ENCODE measurements around the gene SLC45A2.

SLC45A2 gene

DNA sequence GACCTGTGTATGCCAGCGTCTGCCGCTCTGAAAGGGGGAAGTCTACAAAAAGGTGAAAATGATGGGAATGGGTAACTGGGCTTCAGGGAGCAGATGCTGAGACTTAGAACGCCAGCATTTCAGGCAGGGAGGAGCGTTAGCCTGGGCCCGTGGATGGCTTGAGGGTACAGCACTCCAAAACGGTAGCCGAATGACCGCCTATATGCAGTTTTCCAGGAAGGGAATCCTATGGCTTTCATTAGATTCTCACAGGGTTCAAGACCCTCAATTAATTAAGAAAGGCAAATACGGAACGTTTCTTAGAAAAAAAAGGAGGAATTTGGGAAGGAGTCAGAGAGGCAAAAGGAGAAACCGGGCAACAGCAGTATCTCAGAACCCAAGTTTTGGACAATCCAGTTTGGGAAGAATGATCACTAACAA is 22.7 kb upstream of the SLC45A2 start:
- no peak for DNase-seq

- DNase-seq, result no peak
Measured at GRCh38 chr5:34005681-34006080, 21.2 kb upstream of the SLC45A2 start.

GRCh38 chr5:34005211-34005610 is 20.7 kb upstream of the SLC45A2 start:
- no peak for DNase-seq

DNA sequence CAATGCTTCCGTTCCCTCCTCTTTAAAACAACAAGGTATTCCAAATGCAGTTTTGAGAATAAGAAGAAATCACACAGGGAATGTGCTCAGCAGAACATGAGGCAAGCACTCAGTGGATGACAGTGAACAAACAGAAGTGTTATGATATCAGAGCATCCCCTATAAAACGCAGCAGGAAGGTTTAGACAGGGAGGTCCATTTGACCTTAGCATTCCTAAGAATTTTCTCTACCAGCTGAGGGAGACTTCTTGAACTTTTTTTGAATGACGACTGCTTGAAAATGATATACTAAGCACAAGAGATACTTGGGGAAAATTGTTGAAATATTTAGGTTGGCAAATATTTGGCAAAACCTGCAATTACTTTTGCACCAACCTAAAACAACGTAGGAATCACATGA is 19.4 kb upstream of the SLC45A2 start:
- DNase-seq, result no peak

DNA sequence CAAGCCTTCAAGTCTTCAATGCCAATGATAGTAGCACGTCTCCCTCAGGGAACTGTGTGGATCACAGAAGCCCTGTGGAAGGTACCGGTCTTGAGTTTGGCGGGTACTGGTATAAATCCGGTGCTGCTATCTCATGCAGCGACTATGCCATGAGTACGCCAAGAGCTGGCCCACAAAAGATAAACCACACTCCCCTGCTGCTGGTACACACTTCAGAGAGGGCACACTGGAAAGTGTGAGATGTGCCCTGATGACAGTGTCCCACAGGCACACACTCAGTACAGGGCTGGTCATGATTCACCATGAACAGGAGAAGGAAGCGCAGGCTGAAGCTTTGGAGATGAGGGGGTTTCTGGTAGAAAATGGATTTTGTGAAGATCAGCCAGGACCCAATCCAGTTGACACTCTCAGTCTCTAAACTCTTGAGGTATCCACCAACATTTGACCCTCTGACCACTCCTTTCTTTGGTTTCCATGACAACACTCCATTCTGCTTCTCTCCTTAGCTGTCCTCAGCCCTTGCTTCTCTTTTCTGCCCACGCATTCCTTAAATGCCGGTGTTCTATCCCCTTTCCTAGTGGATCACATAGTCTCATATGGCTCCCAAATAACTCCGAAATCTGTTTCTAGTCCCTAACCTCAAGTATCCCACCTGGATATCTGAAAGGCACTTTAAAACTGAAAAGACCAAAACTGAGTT is 18.3 kb upstream of the SLC45A2 start:
- no peak for DNase-seq

DNA sequence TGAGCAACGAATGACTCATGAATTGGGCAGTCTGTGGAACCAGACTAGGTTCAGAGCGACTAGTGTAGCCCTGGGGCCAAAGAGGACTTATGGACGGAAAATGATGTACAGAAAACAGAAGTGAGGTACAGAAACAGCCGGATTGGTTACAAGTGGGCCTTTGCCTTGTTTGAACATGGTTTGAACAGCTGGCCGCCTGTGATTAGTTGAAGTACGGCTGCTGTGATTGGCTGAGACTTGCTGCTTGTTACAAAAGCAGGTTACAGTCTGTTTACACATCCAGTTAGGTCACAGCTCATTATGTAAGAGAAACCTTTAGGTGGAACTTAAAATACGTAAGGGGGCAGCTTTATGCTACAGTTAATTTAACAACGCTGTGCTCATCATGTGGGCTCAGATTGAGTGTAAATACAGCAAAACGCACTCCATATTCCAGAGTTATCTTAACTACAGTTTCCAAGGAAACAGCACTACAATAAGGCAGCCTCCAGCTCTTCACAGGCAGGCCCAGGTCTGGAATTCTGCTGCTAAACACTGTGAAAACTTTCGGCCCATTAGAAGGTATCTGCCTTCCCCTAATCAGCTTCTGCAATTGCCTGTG is 16.8 kb upstream of the SLC45A2 start:
- no peak for DNase-seq

DNA sequence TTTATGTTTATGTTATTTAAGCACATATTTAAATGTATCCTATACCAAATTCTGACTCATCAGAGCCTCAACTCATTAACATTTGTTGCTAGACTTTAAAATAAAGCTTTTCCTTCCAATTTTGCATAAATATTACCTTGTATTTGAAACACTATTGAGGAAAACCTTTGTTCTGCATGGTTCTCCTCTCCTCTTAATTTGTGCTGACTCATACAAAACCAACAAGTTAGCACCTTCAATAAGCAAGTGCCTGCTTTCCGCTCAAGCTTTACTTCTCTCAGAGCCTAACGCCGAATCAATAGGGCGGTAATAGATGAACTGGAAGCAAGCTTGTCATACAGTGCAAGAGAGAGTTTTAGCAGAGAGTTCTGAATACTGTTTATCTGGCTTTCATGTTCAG is 15.5 kb upstream of the SLC45A2 start:
- no peak for DNase-seq

GRCh38 chr5:33997331-33997983 is 13.0 kb upstream of the SLC45A2 start:
- peak; percentile 84 for DNase-seq

GRCh38 chr5:33995865-33996264 is 11.4 kb upstream of the SLC45A2 start:
- peak; percentile 40 for DNase-seq

DNA sequence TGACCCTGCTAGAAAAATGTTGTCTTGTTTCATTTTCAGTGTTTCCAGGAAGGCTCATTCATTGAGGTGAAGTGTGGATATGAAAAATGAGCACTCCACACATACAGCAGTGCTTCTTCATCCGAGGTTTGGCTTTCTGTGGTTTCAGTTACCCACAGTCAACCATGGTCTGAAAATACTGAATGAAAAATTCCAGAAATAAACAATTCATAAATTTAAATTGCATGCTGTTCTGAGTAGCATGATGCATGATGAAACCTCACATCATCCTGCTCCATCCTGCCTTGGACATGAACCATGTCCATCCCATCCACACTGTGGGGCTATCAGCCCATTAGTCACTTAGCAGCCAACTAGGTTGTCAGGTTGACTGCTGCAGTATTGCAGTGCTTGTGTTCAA is 10.4 kb upstream of the SLC45A2 start:
- DNase-seq, result peak; percentile 94

GRCh38 chr5:33992864-33993263 is 8.4 kb upstream of the SLC45A2 start:
- no peak for DNase-seq

DNA sequence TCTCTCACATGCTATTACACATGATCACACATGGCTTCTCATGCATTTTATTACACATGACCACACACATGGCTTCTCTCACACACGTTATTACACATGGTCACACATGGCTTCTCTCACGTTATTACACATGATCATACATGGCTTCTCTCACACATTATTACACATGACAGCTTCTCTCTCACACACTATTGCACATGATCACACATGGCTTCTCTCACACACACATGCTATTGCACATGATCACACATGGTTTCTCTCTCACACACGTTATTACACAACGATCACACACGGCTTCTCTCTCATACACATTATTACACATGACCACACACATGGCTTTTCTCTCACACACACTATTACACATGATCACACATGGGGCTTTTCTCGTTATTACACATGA is 954 bp upstream of the SLC45A2 start:
- DNase-seq, result no peak

- DNase-seq, result no peak
Measured at GRCh38 chr5:33984178-33984577, 315 bp downstream of the SLC45A2 start.

DNA sequence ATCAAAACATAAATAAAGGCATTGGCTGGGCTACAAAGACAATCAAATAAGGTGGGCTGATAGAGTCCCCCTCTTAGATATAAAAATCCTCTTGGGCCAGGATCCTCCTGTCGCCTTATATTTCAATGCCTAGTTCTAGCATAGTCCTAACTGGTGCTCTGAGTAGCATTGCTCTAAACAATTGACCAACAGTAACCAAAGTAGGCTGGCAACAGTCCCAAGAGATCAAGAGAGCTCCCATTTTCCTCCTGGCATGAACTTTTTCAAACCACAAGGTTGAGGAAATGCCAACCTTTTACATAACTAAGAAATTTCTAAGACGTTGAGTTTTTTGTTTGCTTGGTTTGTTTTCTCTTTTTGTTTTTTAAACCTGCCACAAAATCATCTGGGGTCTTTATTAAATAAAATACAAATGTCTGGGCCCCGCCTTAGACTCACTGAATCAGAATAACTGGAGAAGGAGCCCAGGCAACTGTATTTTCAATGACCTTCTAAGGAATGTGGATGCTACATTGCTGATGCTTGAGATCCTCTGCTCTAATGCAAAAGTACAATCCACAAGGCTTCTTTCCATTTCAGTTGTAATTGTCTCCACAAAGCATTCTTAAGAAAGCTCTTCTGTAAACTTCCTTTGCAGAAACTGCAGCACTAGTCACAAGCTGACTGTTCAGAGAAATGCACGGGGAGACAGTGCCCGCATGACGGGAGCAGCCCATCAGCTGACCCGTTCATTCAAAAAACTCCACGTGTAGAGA is 2.9 kb downstream of the SLC45A2 start:
- peak; percentile 10 for DNase-seq

GRCh38 chr5:33980030-33980429 is 4.5 kb downstream of the SLC45A2 start:
- DNase-seq, result no peak

DNA sequence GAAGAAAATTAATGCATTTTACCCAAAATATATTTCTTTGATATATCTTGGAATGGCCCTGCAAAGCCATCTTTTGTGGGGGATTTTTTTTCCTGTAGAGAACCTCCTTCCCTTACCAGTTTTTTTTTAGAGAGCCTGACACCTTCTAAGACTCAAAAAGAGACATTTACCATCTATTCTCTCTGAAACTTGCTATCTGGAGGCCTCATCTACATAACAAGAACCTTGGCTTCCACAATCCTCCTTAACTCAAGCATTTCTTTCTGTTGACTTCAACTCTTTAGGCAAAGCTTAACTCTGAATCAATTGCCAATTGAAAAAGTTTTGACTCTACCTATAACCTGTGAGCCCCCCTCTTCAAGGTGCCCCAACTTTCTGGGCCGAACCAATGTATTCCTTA is 6.2 kb downstream of the SLC45A2 start:
- no peak for DNase-seq

GRCh38 chr5:33976307-33976706 is 8.2 kb downstream of the SLC45A2 start:
- no peak for DNase-seq

DNA sequence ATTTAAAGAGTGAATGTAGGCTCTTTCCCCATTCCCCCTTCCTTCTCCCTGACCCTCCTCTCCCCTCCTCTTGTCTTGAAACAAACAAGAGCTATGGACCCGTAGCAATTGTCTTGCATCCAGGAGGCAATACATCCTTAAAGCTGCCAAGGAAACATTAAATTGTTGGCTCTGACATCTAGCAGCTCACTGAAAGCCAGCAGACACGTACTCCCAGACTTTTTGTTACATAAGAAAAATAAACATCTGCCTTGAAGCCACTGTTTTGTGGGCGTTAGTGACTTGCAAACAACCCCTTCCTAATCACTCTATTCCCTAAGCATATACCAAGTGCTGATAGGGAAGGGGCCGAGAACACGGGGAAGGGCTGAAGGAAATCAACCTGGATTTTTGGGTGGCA is 8.6 kb downstream of the SLC45A2 start:
- DNase-seq, result peak; percentile 9

DNA sequence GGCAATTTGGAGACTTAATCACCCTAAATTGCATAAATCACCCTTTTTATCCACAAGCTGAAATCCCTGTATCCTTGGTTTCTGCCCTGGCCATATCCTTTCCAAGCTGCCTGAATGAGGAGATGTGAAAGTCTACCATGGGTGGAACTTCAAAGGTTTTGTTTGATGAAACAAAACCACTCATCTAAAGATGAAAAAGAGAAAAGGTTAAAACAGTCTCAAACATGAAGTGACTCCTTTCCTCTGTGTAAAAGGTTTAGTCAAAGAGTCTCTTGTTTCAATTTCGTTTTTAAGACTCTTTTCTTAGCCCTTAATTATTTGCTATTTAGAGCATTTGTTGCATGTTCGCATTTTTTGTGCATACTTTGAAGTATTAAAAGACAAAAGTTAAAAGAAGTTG is 11.2 kb downstream of the SLC45A2 start:
- DNase-seq, result no peak

- DNase-seq, result peak; percentile 66
Measured at GRCh38 chr5:33969572-33970452, 14.7 kb downstream of the SLC45A2 start.

DNA sequence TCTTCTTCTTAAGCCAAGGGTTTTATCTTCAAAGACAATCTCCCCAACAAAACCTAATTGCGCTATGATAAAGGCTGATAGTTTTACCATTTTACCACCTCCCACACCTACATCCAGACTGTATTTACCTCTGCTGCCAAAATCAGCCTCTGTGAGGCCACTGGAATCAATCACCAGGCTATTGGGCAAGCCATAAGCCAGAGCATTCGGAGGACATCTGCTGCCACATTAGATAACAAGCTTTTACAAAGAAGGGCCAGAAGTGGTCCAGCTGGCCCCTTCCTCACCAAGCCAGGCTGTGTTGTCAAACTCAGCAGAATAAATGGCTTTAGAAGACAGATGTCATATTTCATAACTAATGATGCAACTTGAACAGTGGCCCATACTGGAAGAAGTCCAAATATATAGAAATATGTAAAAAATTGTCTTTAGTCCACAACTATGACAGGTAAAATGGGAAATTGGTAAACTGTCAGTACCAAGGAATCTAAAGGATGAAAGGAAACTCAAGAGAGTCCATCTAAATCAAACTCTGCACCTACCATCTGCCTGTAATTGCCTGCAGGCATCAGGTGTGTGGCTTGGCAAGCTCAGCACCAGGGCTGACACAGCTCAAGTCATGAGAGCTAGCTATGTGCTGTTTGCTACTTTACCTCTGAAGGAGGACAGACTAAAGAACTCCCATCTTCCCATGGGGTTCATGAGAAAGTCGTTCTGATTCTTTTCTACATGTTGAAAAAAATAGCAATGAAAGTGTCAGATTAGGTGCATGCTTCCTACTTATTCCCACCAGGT is 16.1 kb downstream of the SLC45A2 start:
- DNase-seq, result peak; percentile 4

Data from fibroblast of skin of abdomen (primary cell).